K562 (cell line): ENCODE results near the gene GPNMB. TPM values are rescaled to one million over a fixed set of nuclear protein-coding genes. Genes with fewer than 3 reads are reported as not detected.

ENCODE experiments used
- BRD9 ChIP-seq: fragments of 450-650 bp; IDR thresholded peaks from 2 replicates; pipeline ENCODE4 v1.6.1; 2018; ENCODE audit warnings: low read depth; ENCODE audit not compliant: partially characterized antibody
- CBFA2T2 ChIP-seq: fragments of 450-650 bp; conservative IDR thresholded peaks from 2 replicates; pipeline ENCODE4 v1.6.1; 2017; ENCODE audit warnings: mild to moderate bottlenecking
- ESRRB ChIP-seq: fragments of 250-450 bp; sonication (Bioruptor Pico); IDR thresholded peaks from 2 replicates; pipeline ENCODE4 v1.5.0; 2020; ENCODE audit warnings: mild to moderate bottlenecking, moderate library complexity, borderline replicate concordance
- HMGN3 ChIP-seq: IDR thresholded peaks from 2 replicates; pipeline ENCODE4 v1.6.1; 2011; ENCODE audit warnings: borderline replicate concordance, low read depth, mild to moderate bottlenecking, mixed read lengths, low read length; ENCODE audit not compliant: insufficient read length; ENCODE audit errors: extremely low read depth
- HNRNPL ChIP-seq: fragments of 200-400 bp; formaldehyde crosslinking; IDR thresholded peaks from 2 replicates; pipeline ENCODE4 v1.6.1; 2017; ENCODE audit warnings: low read depth, mild to moderate bottlenecking, low read length
- MAFG ChIP-seq: fragments of 450-650 bp; conservative IDR thresholded peaks from 2 replicates; pipeline ENCODE4 v1.6.1; 2016; ENCODE audit warnings: missing genetic modification characterization, missing compliant biosample characterization
- MTF1 ChIP-seq: fragments of 250-450 bp; sonication (Bioruptor Pico); IDR thresholded peaks from 2 replicates; pipeline ENCODE4 v1.9.0; 2021; ENCODE audit warnings: moderate library complexity, mild to moderate bottlenecking, inconsistent platforms, borderline replicate concordance
- PHTF2 ChIP-seq: fragments of 250-450 bp; sonication (Bioruptor Pico); IDR thresholded peaks from 2 replicates; pipeline ENCODE4 v1.5.0; 2021; ENCODE audit warnings: mild to moderate bottlenecking
- POLR2AphosphoS2 ChIP-seq: IDR thresholded peaks from 2 replicates; pipeline ENCODE4 v1.6.1; 2012; ENCODE audit warnings: low read length, improper control_type of control experiment
- POU5F1 ChIP-seq: fragments of 150-350 bp; IDR thresholded peaks from 2 replicates; pipeline ENCODE4 v1.6.1; 2014; ENCODE audit warnings: borderline replicate concordance, low read length, low read depth, mild to moderate bottlenecking; ENCODE audit not compliant: partially characterized antibody
- PTBP1 ChIP-seq: fragments of 200-400 bp; formaldehyde crosslinking; IDR thresholded peaks from 2 replicates; pipeline ENCODE4 v1.6.1; 2017; ENCODE audit warnings: low read depth, low read length
- SIX5 ChIP-seq, 2 experiments: IDR thresholded peaks; 2 replicates each; pipeline ENCODE4 v1.6.1; 2011; ENCODE audit warnings: low read length in 2 of 2, borderline replicate concordance in 1 of 2, low read depth in 1 of 2, mild to moderate bottlenecking in 1 of 2, moderate library complexity in 1 of 2; ENCODE audit not compliant: insufficient read depth in 1 of 2
- SMC3 ChIP-seq: conservative IDR thresholded peaks from 2 replicates; pipeline ENCODE4 v1.6.1; 2011; ENCODE audit warnings: low read depth, low read length, improper control_type of control experiment; ENCODE audit not compliant: insufficient read depth
- SUPT5H ChIP-seq: fragments of 450-650 bp; IDR thresholded peaks from 2 replicates; pipeline ENCODE4 v1.6.1; 2016
- ZNF133 ChIP-seq: fragments of 250-450 bp; sonication (Bioruptor Pico); IDR thresholded peaks from 2 replicates; pipeline ENCODE4 v1.4.0; 2020; ENCODE audit warnings: mild to moderate bottlenecking
- ZNF24 ChIP-seq: fragments of 450-650 bp; IDR thresholded peaks from 2 replicates; pipeline ENCODE4 v1.6.1; 2016
- ZNF507 ChIP-seq: conservative IDR thresholded peaks from 2 replicates; pipeline ENCODE4 v1.6.1; 2017; ENCODE audit warnings: missing genetic modification characterization, missing compliant biosample characterization
- ZNF778 ChIP-seq: fragments of 450-650 bp; formaldehyde crosslinking; IDR thresholded peaks from 2 replicates; pipeline ENCODE4 v1.4.0; 2020; ENCODE audit warnings: mild to moderate bottlenecking, moderate library complexity
- polyA plus RNA-seq, 8 experiments: library from polyadenylated mRNA; depleted of rRNA in 4 of 8; stranded (reverse) in 5 of 8; unstranded in 3 of 8; fragments of >200 nt; fragmentation: Nextera tagmentation in 2 of 8; fragmentation: Illumina TruSeq in 1 of 8; extraction: Ambion mirVana in 2 of 8; extraction: Trizol in 1 of 8; gene quantifications; 2 replicates each; pipeline versions ENCODE4 v1.2.1 to v1.2.3, GENCODE V29; 2011 to 2014; ENCODE audit warnings: inconsistent platforms in 1 of 8, missing spikeins in 1 of 8
- total RNA-seq, 7 experiments: library from RNA; depleted of rRNA in 6 of 7; stranded (reverse); fragments of >200 nt in 6 of 7; fragmentation: Illumina TruSeq in 2 of 7; extraction: Trizol in 2 of 7; gene quantifications; 2 replicates each; pipeline versions ENCODE4 v1.2.1 to v1.2.3, GENCODE V29; 2011 to 2021; ENCODE audit warnings: low replicate concordance in 1 of 7
- TF ChIP-seq, protein P1 (sequence below): sonication (generic); formaldehyde crosslinking; IDR thresholded peaks from 2 replicates; pipeline ENCODE4 v1.8.1; 2023; ENCODE audit warnings: mild to moderate bottlenecking, missing genetic modification reagents
- TF ChIP-seq, protein P2 (sequence below): sonication (generic); formaldehyde crosslinking; IDR thresholded peaks from 2 replicates; pipeline ENCODE4 v1.8.0; 2022; ENCODE audit warnings: missing genetic modification reagents, mild to moderate bottlenecking, borderline replicate concordance
- TF ChIP-seq, protein P3 (sequence below): fragments of 250-450 bp; sonication (Bioruptor Pico); IDR thresholded peaks from 2 replicates; pipeline ENCODE4 v1.9.0; 2021; ENCODE audit warnings: mild to moderate bottlenecking
- TF ChIP-seq, protein P4 (sequence below): sonication (generic); formaldehyde crosslinking; IDR thresholded peaks from 2 replicates; pipeline ENCODE4 v1.5.0; 2020; ENCODE audit warnings: missing genetic modification reagents

The GPNMB gene
- total and polyA plus RNA-seq, 9 of the 15 experiments (the other 6 are each of a cell fraction or from before 2014, with no cell fraction given): 0.15 to 0.72 (median 0.33) TPM

DNA sequence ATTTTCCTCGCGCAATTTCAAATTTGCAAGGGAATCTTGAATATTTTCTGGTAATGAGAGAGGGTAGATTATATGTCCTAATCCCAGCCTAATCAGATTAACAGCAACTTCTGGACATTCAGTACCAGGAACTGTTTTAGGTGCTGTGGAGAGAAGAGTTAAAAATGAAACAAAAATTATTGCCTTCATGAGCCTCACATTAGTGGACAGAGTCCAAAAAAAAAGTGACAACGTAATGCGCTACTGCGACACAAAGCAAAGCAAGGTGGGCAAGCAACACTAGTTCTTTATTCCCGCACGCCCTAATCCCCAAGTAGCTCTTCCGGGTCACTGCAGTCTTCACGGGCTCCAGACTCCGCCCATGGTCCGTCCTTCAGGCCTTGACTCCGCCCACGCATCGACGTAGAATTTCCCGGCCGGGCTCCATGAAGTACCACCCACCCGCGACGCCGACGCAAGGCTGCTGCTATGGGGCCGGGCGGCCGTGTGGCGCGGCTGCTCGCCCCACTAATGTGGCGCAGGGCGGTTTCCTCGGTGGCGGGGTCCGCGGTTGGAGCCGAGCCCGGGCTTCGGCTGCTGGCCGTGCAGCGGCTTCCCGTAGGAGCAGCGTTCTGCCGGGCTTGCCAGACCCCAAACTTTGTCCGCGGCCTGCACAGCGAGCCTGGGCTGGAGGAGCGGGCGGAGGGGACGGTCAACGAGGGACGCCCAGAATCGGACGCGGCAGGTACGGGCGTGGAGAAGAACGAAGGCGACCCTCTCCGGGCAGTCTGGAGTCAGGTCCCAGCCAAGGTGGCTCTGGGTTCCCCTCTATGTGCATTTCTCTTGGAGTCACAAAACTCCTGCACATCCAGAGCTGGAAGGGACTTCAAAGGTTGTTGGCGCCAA lies 52.6 kb downstream of the GPNMB start, which contains the start of gene MALSU1 (continued):
- TF ChIP-seq, protein P1, sequence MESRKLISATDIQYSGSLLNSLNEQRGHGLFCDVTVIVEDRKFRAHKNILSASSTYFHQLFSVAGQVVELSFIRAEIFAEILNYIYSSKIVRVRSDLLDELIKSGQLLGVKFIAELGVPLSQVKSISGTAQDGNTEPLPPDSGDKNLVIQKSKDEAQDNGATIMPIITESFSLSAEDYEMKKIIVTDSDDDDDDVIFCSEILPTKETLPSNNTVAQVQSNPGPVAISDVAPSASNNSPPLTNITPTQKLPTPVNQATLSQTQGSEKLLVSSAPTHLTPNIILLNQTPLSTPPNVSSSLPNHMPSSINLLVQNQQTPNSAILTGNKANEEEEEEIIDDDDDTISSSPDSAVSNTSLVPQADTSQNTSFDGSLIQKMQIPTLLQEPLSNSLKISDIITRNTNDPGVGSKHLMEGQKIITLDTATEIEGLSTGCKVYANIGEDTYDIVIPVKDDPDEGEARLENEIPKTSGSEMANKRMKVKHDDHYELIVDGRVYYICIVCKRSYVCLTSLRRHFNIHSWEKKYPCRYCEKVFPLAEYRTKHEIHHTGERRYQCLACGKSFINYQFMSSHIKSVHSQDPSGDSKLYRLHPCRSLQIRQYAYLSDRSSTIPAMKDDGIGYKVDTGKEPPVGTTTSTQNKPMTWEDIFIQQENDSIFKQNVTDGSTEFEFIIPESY (CRISPR knock-in tag): no peak; the same call in 1 of the 2 replicates
- TF ChIP-seq CBFA2T2: no peak
- TF ChIP-seq SMC3: no peak
- TF ChIP-seq ZNF778: no peak
- TF ChIP-seq, protein P2, sequence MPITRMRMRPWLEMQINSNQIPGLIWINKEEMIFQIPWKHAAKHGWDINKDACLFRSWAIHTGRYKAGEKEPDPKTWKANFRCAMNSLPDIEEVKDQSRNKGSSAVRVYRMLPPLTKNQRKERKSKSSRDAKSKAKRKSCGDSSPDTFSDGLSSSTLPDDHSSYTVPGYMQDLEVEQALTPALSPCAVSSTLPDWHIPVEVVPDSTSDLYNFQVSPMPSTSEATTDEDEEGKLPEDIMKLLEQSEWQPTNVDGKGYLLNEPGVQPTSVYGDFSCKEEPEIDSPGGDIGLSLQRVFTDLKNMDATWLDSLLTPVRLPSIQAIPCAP: no peak
- TF ChIP-seq HMGN3: peak; percentile 87
- no peak for TF ChIP-seq MTF1 (CRISPR knock-in tag)
- no peak for TF ChIP-seq PTBP1
- TF ChIP-seq ZNF507: no peak
- peak; percentile 95 for TF ChIP-seq SUPT5H
- TF ChIP-seq PHTF2 (CRISPR knock-in tag): no peak
- no peak for TF ChIP-seq POU5F1
- no peak for TF ChIP-seq ESRRB (CRISPR knock-in tag)
- no peak for TF ChIP-seq SIX5 (IDR thresholded peaks at IDR 0.05; ENCODE audit: borderline replicate concordance in 1 of 2, insufficient read depth in 1 of 2, low read depth in 1 of 2, low read length in 2 of 2)
- TF ChIP-seq, protein P3, sequence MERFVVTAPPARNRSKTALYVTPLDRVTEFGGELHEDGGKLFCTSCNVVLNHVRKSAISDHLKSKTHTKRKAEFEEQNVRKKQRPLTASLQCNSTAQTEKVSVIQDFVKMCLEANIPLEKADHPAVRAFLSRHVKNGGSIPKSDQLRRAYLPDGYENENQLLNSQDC (CRISPR knock-in tag): no peak
- TF ChIP-seq ZNF133: no peak
- TF ChIP-seq BRD9: peak; percentile 24
- TF ChIP-seq HNRNPL: no peak
- TF ChIP-seq MAFG (tag): no peak
- no peak for TF ChIP-seq ZNF24
- TF ChIP-seq POLR2AphosphoS2: no peak; the same call in 1 of the 2 replicates
- TF ChIP-seq, protein P4, sequence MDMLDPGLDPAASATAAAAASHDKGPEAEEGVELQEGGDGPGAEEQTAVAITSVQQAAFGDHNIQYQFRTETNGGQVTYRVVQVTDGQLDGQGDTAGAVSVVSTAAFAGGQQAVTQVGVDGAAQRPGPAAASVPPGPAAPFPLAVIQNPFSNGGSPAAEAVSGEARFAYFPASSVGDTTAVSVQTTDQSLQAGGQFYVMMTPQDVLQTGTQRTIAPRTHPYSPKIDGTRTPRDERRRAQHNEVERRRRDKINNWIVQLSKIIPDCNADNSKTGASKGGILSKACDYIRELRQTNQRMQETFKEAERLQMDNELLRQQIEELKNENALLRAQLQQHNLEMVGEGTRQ (CRISPR knock-in tag): no peak
